Measurements from ENCODE around the gene CCDC12.

- TF ChIP-seq EP300 (IDR thresholded peaks at IDR 0.05) = no peak
- no peak for TF ChIP-seq CTCF (IDR thresholded peaks at IDR 0.05)
- no peak for TF ChIP-seq POLR2A (IDR thresholded peaks at IDR 0.05)
Measured at GRCh38 chr3:46995901-46996562, 19.5 kb upstream of the CCDC12 start.
